ENCODE data around the gene HPD. TPM values are rescaled to one million over a fixed set of nuclear protein-coding genes. Genes with fewer than 3 reads are reported as not detected.

Gene HPD
- polyA plus RNA-seq, 4 donors, result 0.13 to 0.78 TPM; not detected in 2

DNA sequence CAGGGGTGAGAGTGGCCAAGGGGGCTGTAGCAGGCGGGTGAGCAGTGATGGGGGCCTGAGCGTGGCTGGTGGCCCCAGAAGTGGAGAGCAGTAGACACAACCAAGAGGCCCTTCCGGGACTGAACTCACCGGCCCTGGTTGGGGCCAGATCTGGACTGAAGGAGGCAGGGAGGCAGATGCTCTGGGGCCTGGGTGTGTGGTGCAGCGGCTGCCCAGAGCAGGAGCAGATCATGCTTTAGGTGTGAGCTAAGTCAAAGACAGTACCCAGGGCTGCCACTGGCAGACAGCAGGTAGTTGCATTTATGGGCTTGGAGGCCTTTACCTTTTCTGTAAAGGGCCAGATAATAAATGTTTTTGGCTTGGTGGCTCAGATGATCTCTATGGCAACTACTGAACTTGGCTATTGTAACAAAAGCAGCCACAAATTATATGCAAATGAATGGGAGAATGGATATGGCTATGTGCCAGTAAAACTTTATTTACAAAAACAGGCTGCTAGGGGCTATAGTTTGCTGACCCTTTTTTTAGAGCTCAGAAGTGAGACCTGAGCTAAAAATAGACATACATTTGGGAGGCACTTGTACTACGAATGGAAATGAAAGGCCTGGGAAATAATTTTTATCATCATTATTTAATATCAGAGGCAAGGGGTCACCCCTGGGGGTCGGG lies 29.3 kb downstream of the HPD start:
- H3K27me3 ChIP-seq (ENCODE audit: control insufficient read depth in 3 of 3, insufficient read depth in 3 of 3, low read length in 3 of 3), result no peaks in the 10 kb centered on the region
- H3K9me3 ChIP-seq (ENCODE audit: control insufficient read depth in 2 of 2, insufficient read depth in 1 of 2, low read depth in 1 of 2, low read length in 1 of 2), result no peaks in the 10 kb centered on the region
- no peak overlapping the region for H3K4me3 ChIP-seq (ENCODE audit: low read depth in 1 of 3, low read length in 3 of 3)
- FAIRE-seq, result no peak
- no peaks in the 10 kb centered on the region for H3K4me1 ChIP-seq (ENCODE audit: control insufficient read depth in 3 of 3, insufficient read depth in 2 of 3, low read depth in 1 of 3, low read length in 2 of 3)
- DNase-seq, result no peak
- H3K36me3 ChIP-seq (ENCODE audit: control insufficient read depth in 3 of 3, insufficient read depth in 2 of 3, low read depth in 1 of 3, low read length in 3 of 3), result peaks cover 20 to 71% (median 42%) of the 10 kb centered on the region in 3 donors
- no peak overlapping the region for H3K27ac ChIP-seq (ENCODE audit: low read depth in 1 of 3, low read length in 2 of 3)
- WGBS, 3 donors, result 85 to 90% (median 88%) methylated on average over 7 of the region's 7 CpGs

DNA sequence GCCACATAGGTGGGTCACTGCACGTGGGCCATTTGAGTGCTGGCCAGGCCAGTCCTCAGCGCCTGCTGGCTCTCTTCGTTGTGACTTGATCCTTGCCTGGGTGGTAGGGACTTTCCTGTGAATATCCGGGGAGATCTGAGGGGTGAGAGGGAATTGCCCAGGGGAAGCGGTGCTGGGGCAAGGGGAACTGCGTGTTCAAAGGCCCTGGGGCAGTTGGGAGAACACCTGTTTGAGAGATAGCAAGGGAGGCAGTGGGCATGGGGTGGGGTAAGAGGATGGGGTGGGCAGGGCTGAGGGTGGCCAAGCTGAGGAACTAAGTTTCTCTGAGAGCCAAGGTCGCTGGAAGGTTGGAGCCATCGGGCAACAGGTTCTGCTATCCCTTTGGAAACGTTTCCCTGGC lies 29.8 kb downstream of the HPD start:
- 86 to 91% (median 89%) methylated on average over 9 of the region's 9 CpGs for WGBS, 3 donors
- Histone ChIP-seq H3K27me3 (ENCODE audit: control insufficient read depth in 3 of 3, insufficient read depth in 3 of 3, low read length in 3 of 3) (no peaks in the 10 kb centered on the region), H3K9me3 (ENCODE audit: control insufficient read depth in 2 of 2, insufficient read depth in 1 of 2, low read depth in 1 of 2, low read length in 1 of 2) (no peaks in the 10 kb centered on the region), H3K27ac (ENCODE audit: low read depth in 1 of 3, low read length in 2 of 3) (no peak overlapping the region), H3K4me3 (ENCODE audit: low read depth in 1 of 3, low read length in 3 of 3) (no peak overlapping the region), H3K36me3 (ENCODE audit: control insufficient read depth in 3 of 3, insufficient read depth in 2 of 3, low read depth in 1 of 3, low read length in 3 of 3) (peaks cover 20 to 76% (median 43%) of the 10 kb centered on the region in 3 donors), H3K4me1 (ENCODE audit: control insufficient read depth in 3 of 3, insufficient read depth in 2 of 3, low read depth in 1 of 3, low read length in 2 of 3) (no peaks in the 10 kb centered on the region)
- no peak for DNase-seq
- FAIRE-seq, result no peak

DNA sequence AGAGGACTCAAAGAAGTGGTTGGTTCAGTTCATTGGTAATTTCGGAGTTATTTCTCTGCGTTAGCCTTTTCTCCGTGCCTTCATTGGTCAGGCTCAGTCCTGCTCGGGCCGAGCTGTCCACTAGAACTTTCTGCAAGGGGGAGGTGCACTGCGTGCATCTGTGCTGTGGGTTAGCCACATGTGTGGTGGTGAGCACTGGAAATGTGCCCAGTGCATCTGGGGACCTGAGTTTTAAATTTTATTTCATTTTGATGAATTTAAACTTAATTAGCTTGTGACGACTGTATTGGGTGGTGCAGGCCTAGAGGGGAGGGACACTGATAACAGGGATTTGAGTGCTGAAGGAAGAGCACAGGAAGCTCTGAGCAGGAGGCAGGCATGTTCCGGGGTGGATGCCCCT lies 30.4 kb downstream of the HPD start:
- Histone ChIP-seq H3K27ac (ENCODE audit: low read depth in 1 of 3, low read length in 2 of 3) (no peak overlapping the region), H3K36me3 (ENCODE audit: control insufficient read depth in 3 of 3, insufficient read depth in 2 of 3, low read depth in 1 of 3, low read length in 3 of 3) (peaks cover 24 to 81% (median 49%) of the 10 kb centered on the region in 3 donors)

DNA sequence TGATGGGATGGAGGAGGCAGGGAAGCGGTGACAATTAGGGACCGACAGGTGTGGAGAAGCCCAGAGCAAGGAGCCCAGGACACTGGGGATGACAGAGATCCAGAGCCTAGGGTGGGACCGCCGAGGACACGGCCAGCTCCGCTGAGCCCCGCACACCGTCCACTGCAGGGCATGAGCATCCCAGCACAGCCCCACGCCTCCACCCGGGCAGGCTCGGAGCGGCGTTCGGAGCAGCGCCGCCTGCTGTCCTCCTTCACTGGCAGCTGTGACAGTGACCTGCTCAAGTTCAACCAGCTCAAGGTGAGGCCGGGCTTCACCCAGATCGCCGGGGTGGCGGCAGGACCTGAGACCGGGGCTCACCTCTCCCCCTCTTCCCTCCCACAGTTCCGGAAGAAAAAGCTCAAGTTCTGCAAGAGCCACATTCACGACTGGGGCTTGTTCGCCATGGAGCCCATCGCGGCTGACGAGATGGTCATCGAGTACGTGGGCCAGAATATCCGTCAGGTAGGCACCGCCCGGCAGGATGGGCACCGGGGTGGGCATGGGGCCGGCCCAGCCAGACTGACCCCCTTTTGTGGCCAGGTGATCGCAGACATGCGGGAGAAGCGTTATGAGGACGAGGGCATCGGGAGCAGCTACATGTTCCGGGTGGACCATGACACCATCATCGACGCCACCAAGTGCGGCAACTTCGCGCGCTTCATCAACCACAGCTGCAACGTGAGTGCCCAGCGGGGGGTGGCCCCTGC lies 31.1 kb downstream of the HPD start:
- no peak overlapping the region for H3K27ac ChIP-seq (ENCODE audit: low read depth in 1 of 3, low read length in 2 of 3)
- FAIRE-seq (no peak), DNase-seq (no peak)
- no peak overlapping the region for H3K4me3 ChIP-seq (ENCODE audit: low read depth in 1 of 3, low read length in 3 of 3)
- peaks cover 30 to 88% (median 52%) of the 10 kb centered on the region in 3 donors for H3K36me3 ChIP-seq (ENCODE audit: control insufficient read depth in 3 of 3, insufficient read depth in 2 of 3, low read depth in 1 of 3, low read length in 3 of 3)
- no peaks in the 10 kb centered on the region for H3K27me3 ChIP-seq (ENCODE audit: control insufficient read depth in 3 of 3, insufficient read depth in 3 of 3, low read length in 3 of 3)
- no peaks in the 10 kb centered on the region for H3K4me1 ChIP-seq (ENCODE audit: control insufficient read depth in 3 of 3, insufficient read depth in 2 of 3, low read depth in 1 of 3, low read length in 2 of 3)
- 94 to 96% (median 95%) methylated on average over 47 to 48 of the region's 48 CpGs for WGBS, 3 donors
- no peaks in the 10 kb centered on the region for H3K9me3 ChIP-seq (ENCODE audit: control insufficient read depth in 2 of 2, insufficient read depth in 1 of 2, low read depth in 1 of 2, low read length in 1 of 2)

More for the DNA sequence above, 30.4 kb downstream of the HPD start:
- DNase-seq (no peak), FAIRE-seq (no peak)
- no peaks in the 10 kb centered on the region for H3K27me3 ChIP-seq (ENCODE audit: control insufficient read depth in 3 of 3, insufficient read depth in 3 of 3, low read length in 3 of 3)
- no peaks in the 10 kb centered on the region for H3K9me3 ChIP-seq (ENCODE audit: control insufficient read depth in 2 of 2, insufficient read depth in 1 of 2, low read depth in 1 of 2, low read length in 1 of 2)
- no peaks in the 10 kb centered on the region for H3K4me1 ChIP-seq (ENCODE audit: control insufficient read depth in 3 of 3, insufficient read depth in 2 of 3, low read depth in 1 of 3, low read length in 2 of 3)
- 93 to 98% (median 94%) methylated on average over 8 of the region's 8 CpGs for WGBS, 3 donors
- H3K4me3 ChIP-seq (ENCODE audit: low read depth in 1 of 3, low read length in 3 of 3), result no peak overlapping the region

DNA sequence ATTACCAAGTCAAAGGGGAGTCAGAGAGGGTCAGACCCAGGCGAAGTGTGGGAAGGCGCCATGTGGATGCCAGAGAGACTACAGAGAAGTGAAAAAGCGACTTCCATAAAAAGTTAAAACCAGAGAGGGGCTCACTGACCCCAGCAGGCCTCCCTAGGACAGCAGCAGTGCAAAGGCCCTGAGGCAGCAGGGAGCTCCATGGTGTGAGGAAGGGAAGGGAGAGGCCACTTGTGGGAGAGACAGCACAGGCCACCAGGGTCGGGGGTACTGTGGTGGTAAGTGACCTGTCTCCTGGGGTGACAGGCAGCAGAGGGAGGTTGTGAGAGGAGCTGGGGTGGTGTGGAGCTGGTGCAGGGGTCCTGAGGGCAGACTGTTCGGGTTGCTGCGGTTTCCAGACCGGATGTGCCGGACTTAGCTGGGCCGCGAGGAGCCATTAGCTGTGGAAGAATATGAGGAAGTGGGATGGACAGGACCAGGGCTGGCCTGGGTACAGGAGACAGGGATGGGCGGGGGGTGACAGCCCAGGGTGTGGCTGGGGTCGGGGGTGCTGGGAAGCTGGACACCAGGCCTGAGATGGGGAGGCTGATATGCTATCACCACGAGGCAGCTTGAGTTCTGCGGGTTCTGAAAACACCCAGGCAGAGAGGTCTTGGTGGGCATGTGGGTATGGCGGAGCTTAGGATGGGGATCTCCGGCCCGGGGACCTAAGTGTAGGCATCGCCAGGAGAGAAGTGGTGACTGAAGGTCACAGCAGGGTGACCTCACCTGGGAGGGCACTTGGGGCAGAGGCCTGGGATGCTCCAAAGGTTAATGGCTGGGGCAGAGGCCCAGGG lies 32.1 kb downstream of the HPD start:
- no peaks in the 10 kb centered on the region for H3K27me3 ChIP-seq (ENCODE audit: control insufficient read depth in 3 of 3, insufficient read depth in 3 of 3, low read length in 3 of 3)
- FAIRE-seq (no peak), DNase-seq (no peak)
- no peaks in the 10 kb centered on the region for H3K9me3 ChIP-seq (ENCODE audit: control insufficient read depth in 2 of 2, insufficient read depth in 1 of 2, low read depth in 1 of 2, low read length in 1 of 2)
- no peaks in the 10 kb centered on the region for H3K4me1 ChIP-seq (ENCODE audit: control insufficient read depth in 3 of 3, insufficient read depth in 2 of 3, low read depth in 1 of 3, low read length in 2 of 3)
- WGBS, 3 donors, result 84 to 90% (median 85%) methylated on average over 18 of the region's 18 CpGs
- H3K27ac ChIP-seq (ENCODE audit: low read depth in 1 of 3, low read length in 2 of 3), result no peak overlapping the region
- H3K4me3 ChIP-seq (ENCODE audit: low read depth in 1 of 3, low read length in 3 of 3), result no peak overlapping the region
- H3K36me3 ChIP-seq (ENCODE audit: control insufficient read depth in 3 of 3, insufficient read depth in 2 of 3, low read depth in 1 of 3, low read length in 3 of 3), result peaks cover 32 to 92% (median 49%) of the 10 kb centered on the region in 3 donors

DNA sequence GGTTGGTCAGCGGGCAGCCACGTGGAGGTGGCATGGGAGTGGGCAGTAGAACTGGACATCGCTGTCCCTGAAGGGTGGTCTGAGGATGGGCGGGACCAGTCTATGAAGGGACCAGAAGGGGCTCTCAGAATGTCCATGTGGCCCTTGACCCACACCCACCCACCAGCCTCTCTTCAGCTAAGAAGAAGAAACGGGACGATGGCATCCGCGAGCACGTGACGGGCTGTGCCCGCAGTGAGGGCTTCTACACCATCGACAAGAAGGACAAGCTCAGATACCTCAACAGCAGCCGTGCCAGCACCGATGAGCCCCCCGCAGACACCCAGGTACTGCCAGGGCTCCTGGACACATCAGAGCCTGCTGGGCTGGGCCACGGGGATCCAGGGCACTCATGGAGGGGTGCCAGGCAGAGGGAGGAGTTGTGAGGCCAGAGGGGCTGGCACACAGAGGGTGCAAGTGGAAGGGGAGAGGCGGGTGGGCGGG lies 33.6 kb downstream of the HPD start:
- FAIRE-seq, result no peak
- WGBS, 3 donors, result 92 to 95% (median 93%) methylated on average over 18 of the region's 18 CpGs
- Histone ChIP-seq H3K9me3 (ENCODE audit: control insufficient read depth in 2 of 2, insufficient read depth in 1 of 2, low read depth in 1 of 2, low read length in 1 of 2) (no peaks in the 10 kb centered on the region), H3K27me3 (ENCODE audit: control insufficient read depth in 3 of 3, insufficient read depth in 3 of 3, low read length in 3 of 3) (no peaks in the 10 kb centered on the region), H3K4me1 (ENCODE audit: control insufficient read depth in 3 of 3, insufficient read depth in 2 of 3, low read depth in 1 of 3, low read length in 2 of 3) (no peaks in the 10 kb centered on the region), H3K36me3 (ENCODE audit: control insufficient read depth in 3 of 3, insufficient read depth in 2 of 3, low read depth in 1 of 3, low read length in 3 of 3) (peaks cover 31 to 94% (median 43%) of the 10 kb centered on the region in 3 donors), H3K27ac (ENCODE audit: low read depth in 1 of 3, low read length in 2 of 3) (no peak overlapping the region), H3K4me3 (ENCODE audit: low read depth in 1 of 3, low read length in 3 of 3) (no peak overlapping the region)
- no peak for DNase-seq

DNA sequence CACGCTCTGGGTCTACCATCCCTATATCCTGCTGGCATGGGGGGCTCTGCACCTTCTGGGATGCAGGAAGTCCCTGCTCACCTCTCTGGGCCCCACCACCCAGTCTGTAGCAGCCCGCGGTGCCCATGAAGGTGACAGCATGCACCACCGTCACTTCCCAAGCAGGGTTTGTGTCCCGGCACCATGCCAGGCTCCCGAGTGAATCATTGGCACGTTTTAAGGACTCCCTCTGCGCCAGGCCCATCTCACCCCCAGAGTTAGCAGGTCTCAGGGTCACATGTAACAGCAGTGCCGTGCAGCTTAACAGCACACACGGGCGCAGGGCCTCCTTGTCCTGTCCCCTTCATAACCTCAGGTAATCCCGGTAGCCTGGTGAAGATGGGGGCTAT lies 34.9 kb downstream of the HPD start:
- 79 to 83% (median 81%) methylated on average over 12 of the region's 12 CpGs for WGBS, 3 donors
- Histone ChIP-seq H3K4me3 (ENCODE audit: low read depth in 1 of 3, low read length in 3 of 3) (no peak overlapping the region), H3K27me3 (ENCODE audit: control insufficient read depth in 3 of 3, insufficient read depth in 3 of 3, low read length in 3 of 3) (no peaks in the 10 kb centered on the region), H3K4me1 (ENCODE audit: control insufficient read depth in 3 of 3, insufficient read depth in 2 of 3, low read depth in 1 of 3, low read length in 2 of 3) (no peaks in the 10 kb centered on the region), H3K36me3 (ENCODE audit: control insufficient read depth in 3 of 3, insufficient read depth in 2 of 3, low read depth in 1 of 3, low read length in 3 of 3) (peaks cover 38 to 96% (median 40%) of the 10 kb centered on the region in 3 donors), H3K9me3 (ENCODE audit: control insufficient read depth in 2 of 2, insufficient read depth in 1 of 2, low read depth in 1 of 2, low read length in 1 of 2) (no peaks in the 10 kb centered on the region), H3K27ac (ENCODE audit: low read depth in 1 of 3, low read length in 2 of 3) (no peak overlapping the region)
- FAIRE-seq (no peak), DNase-seq (no peak)

DNA sequence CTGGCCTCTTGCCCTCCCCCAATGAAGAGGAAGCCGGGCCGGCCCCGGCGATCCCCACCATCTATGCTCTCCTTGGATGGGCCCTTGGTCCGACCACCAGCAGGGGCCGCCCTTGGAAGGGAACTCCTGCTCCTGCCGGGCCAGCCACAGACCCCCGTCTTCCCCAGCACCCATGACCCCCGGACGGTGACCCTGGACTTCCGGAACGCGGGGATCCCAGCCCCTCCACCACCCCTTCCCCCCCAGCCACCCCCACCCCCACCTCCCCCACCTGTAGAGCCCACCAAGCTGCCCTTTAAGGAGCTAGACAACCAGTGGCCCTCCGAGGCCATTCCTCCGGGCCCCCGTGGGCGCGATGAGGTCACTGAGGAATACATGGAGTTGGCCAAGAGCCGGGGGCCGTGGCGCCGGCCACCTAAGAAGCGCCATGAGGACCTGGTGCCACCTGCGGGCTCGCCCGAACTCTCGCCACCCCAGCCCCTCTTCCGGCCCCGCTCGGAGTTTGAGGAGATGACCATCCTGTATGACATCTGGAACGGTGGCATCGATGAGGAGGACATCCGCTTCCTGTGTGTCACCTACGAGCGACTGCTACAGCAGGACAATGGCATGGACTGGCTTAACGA lies 35.4 kb downstream of the HPD start:
- peaks cover 35 to 96% (median 35%) of the 10 kb centered on the region in 3 donors for H3K36me3 ChIP-seq (ENCODE audit: control insufficient read depth in 3 of 3, insufficient read depth in 2 of 3, low read depth in 1 of 3, low read length in 3 of 3)

More for the DNA sequence above, 35.4 kb downstream of the HPD start:
- H3K27me3 ChIP-seq (ENCODE audit: control insufficient read depth in 3 of 3, insufficient read depth in 3 of 3, low read length in 3 of 3), result no peaks in the 10 kb centered on the region
- DNase-seq (no peak), FAIRE-seq (no peak)
- H3K4me3 ChIP-seq (ENCODE audit: low read depth in 1 of 3, low read length in 3 of 3), result no peak overlapping the region
- H3K4me1 ChIP-seq (ENCODE audit: control insufficient read depth in 3 of 3, insufficient read depth in 2 of 3, low read depth in 1 of 3, low read length in 2 of 3), result no peaks in the 10 kb centered on the region
- 90 to 94% (median 93%) methylated on average over 28 to 36 of the region's 36 CpGs for WGBS, 3 donors
- no peaks in the 10 kb centered on the region for H3K9me3 ChIP-seq (ENCODE audit: control insufficient read depth in 2 of 2, insufficient read depth in 1 of 2, low read depth in 1 of 2, low read length in 1 of 2)
- no peak overlapping the region for H3K27ac ChIP-seq (ENCODE audit: low read depth in 1 of 3, low read length in 2 of 3)

All from small intestine (tissue), 7 donors.